DND-41 (cell line): ENCODE data around the gene GJD3.

Source experiments
- ATAC-seq: fragments of 200-7000 bp; cut with Tn5 transposase; 3 replicates; pipeline ENCODE4 v1.9.1; 2021; ENCODE audit warnings: low read depth; ENCODE audit not compliant: insufficient read depth
- DNase-seq: peaks from one replicate; pipeline ENCODE4 v3.0.0-alpha.2; 2020
- H2AFZ ChIP-seq: 2 replicates; pipeline ENCODE4 v1.6.0; 2012; ENCODE audit warnings: low read depth, low read length
- H3K27ac ChIP-seq: 2 replicates; pipeline ENCODE4 v1.5.1; 2012; ENCODE audit warnings: low read length, inconsistent platforms
- H3K27me3 ChIP-seq: fragments of 200-600 bp; sonication (generic); 2 replicates; pipeline ENCODE4 v1.6.0; 2012; ENCODE audit warnings: low read length, mild to moderate bottlenecking, inconsistent platforms; ENCODE audit not compliant: insufficient read depth, poor library complexity
- H3K36me3 ChIP-seq: 2 replicates; pipeline ENCODE4 v1.5.1; 2012; ENCODE audit warnings: low read length, inconsistent platforms; ENCODE audit not compliant: insufficient read depth
- H3K4me1 ChIP-seq: 2 replicates; pipeline ENCODE4 v1.5.1; 2012; ENCODE audit warnings: mild to moderate bottlenecking, low read length; ENCODE audit not compliant: insufficient read depth
- H3K4me2 ChIP-seq: 2 replicates; pipeline ENCODE4 v1.6.0; 2012; ENCODE audit warnings: mild to moderate bottlenecking, moderate library complexity, low read length, inconsistent platforms; ENCODE audit not compliant: insufficient read depth
- H3K4me3 ChIP-seq, 2 experiments: fragments of 200-600 bp in 1 of 2; shearing (Covaris generic) in 1 of 2; 2 replicates each; pipeline ENCODE4 v1.5.1; 2012 to 2016; ENCODE audit warnings: inconsistent platforms in 2 of 2, low read length in 2 of 2, mild to moderate bottlenecking in 2 of 2, low read depth in 1 of 2, moderate library complexity in 1 of 2
- H3K79me2 ChIP-seq: 2 replicates; pipeline ENCODE4 v1.6.0; 2012; ENCODE audit warnings: low read length, inconsistent platforms; ENCODE audit not compliant: insufficient read depth
- H3K9ac ChIP-seq: 2 replicates; pipeline ENCODE4 v1.6.0; 2012; ENCODE audit warnings: low read depth, mild to moderate bottlenecking, inconsistent platforms, low read length, moderate library complexity
- H3K9me3 ChIP-seq: 2 replicates; pipeline ENCODE4 v1.5.1; 2012; ENCODE audit warnings: low read length, moderate library complexity, mild to moderate bottlenecking, inconsistent platforms; ENCODE audit not compliant: insufficient read depth, severe bottlenecking
- H4K20me1 ChIP-seq: 2 replicates; pipeline ENCODE4 v1.6.0; 2012; ENCODE audit warnings: low read length; ENCODE audit not compliant: insufficient read depth
- CTCF ChIP-seq: IDR thresholded peaks from 2 replicates; pipeline ENCODE4 v1.5.1; 2012; ENCODE audit warnings: borderline replicate concordance, low read length, moderate library complexity, mild to moderate bottlenecking; ENCODE audit not compliant: poor library complexity, severe bottlenecking; ENCODE audit errors: extremely low read depth
- EZH2 ChIP-seq: IDR thresholded peaks from 3 replicates; pipeline ENCODE4 v1.6.1; 2012; ENCODE audit warnings: borderline replicate concordance, low read depth, mild to moderate bottlenecking, moderate library complexity, low read length, inconsistent platforms; ENCODE audit not compliant: severe bottlenecking

Gene GJD3

GRCh38 chr17:40349477-40349894 is 15.1 kb downstream of the GJD3 start:
- H3K36me3 ChIP-seq, result peaks cover 6% of the 10 kb centered on the region; the same call in 1 of the 2 replicates
- ATAC-seq, result no peak
- H3K27ac ChIP-seq, result no peak overlapping the region
- H3K4me2 ChIP-seq, result no peak overlapping the region
- H3K4me3 ChIP-seq, result no peak overlapping the region
- no peaks in the 10 kb centered on the region for H3K4me1 ChIP-seq
- H3K9ac ChIP-seq, result no peak overlapping the region
- H3K27me3 ChIP-seq, result no peaks in the 10 kb centered on the region
- TF ChIP-seq CTCF (no peak), EZH2 (no peak)
- no peak overlapping the region for H2AFZ ChIP-seq
- no peaks in the 10 kb centered on the region for H3K79me2 ChIP-seq
- peaks cover 5% of the 10 kb centered on the region; the same call in 1 of the 2 replicates for H4K20me1 ChIP-seq
- no peak for DNase-seq
- H3K9me3 ChIP-seq, result no peaks in the 10 kb centered on the region

- Histone ChIP-seq H3K4me1 (no peaks in the 10 kb centered on the region), H3K27me3 (no peaks in the 10 kb centered on the region), H3K36me3 (peaks cover 6% of the 10 kb centered on the region; the same call in 1 of the 2 replicates), H3K27ac (no peak overlapping the region), H4K20me1 (peaks cover 8% of the 10 kb centered on the region; the same call in 1 of the 2 replicates), H3K9ac (no peak overlapping the region), H3K9me3 (no peaks in the 10 kb centered on the region), H3K4me2 (no peak overlapping the region), H2AFZ (no peak overlapping the region), H3K4me3 (no peak overlapping the region), H3K79me2 (no peaks in the 10 kb centered on the region)
- TF ChIP-seq EZH2, result no peak
- TF ChIP-seq CTCF, result no peak
- ATAC-seq, result no peak
- DNase-seq, result no peak
Measured at GRCh38 chr17:40348562-40349476, 15.7 kb downstream of the GJD3 start.

- Histone ChIP-seq H3K27ac (no peak overlapping the region), H3K36me3 (peaks cover 6% of the 10 kb centered on the region; the same call in 1 of the 2 replicates), H3K4me3 (no peak overlapping the region), H3K79me2 (no peaks in the 10 kb centered on the region), H3K27me3 (no peaks in the 10 kb centered on the region), H3K4me1 (no peaks in the 10 kb centered on the region), H2AFZ (no peak overlapping the region), H3K9me3 (no peaks in the 10 kb centered on the region), H3K4me2 (no peak overlapping the region), H4K20me1 (peaks cover 11% of the 10 kb centered on the region; the same call in 1 of the 2 replicates), H3K9ac (no peak overlapping the region)
- ATAC-seq, result no peak
- DNase-seq, result no peak
- TF ChIP-seq CTCF (no peak), EZH2 (no peak)
Measured at GRCh38 chr17:40348136-40348504, 16.4 kb downstream of the GJD3 start.
